Activated effector memory CD4-positive, alpha-beta T cell treated with Interleukin-2 at 50 U/mL for 16 hours (primary cell): ENCODE results near the gene PLA2G4E.

Experiments used
- DNase-seq: peaks from one replicate; pipeline ENCODE4 v3.0.0-alpha.2; 2020

PLA2G4E gene

GRCh38 chr15:42050484-42051255 is 29.8 kb upstream of the PLA2G4E start:
- no peak for DNase-seq

GRCh38 chr15:42048821-42049200 is 28.0 kb upstream of the PLA2G4E start:
- DNase-seq, result no peak

GRCh38 chr15:42048080-42048820 is 27.4 kb upstream of the PLA2G4E start:
- DNase-seq, result no peak

- no peak for DNase-seq
These were observed 25.8 kb upstream of the PLA2G4E start for GRCh38 chr15:42046597-42046996.

- no peak for DNase-seq
These were observed 24.4 kb upstream of the PLA2G4E start for GRCh38 chr15:42045211-42045615.

GRCh38 chr15:42042602-42043400 is 22.0 kb upstream of the PLA2G4E start:
- DNase-seq, result no peak

- no peak for DNase-seq
These were observed 17.6 kb upstream of the PLA2G4E start for GRCh38 chr15:42038401-42038800.

- DNase-seq, result no peak
These were observed 16.8 kb upstream of the PLA2G4E start for GRCh38 chr15:42037656-42038055.

- no peak for DNase-seq
These were observed 16.1 kb upstream of the PLA2G4E start for GRCh38 chr15:42036966-42037365.

- DNase-seq, result no peak
These were observed 15.5 kb upstream of the PLA2G4E start for GRCh38 chr15:42036112-42036905.

GRCh38 chr15:42035435-42035761 is 14.6 kb upstream of the PLA2G4E start:
- DNase-seq, result no peak

- no peak for DNase-seq
These were observed 14.0 kb upstream of the PLA2G4E start for GRCh38 chr15:42034628-42035434.

GRCh38 chr15:42033214-42033873 is 12.5 kb upstream of the PLA2G4E start:
- no peak for DNase-seq

GRCh38 chr15:42032376-42033213 is 11.8 kb upstream of the PLA2G4E start:
- no peak for DNase-seq

- DNase-seq, result no peak
These were observed 10.5 kb upstream of the PLA2G4E start for GRCh38 chr15:42031198-42031915.

GRCh38 chr15:42027521-42027920 is 6.7 kb upstream of the PLA2G4E start:
- DNase-seq, result no peak

GRCh38 chr15:42024303-42024702 is 3.5 kb upstream of the PLA2G4E start:
- no peak for DNase-seq

GRCh38 chr15:42021593-42021992 is 751 bp upstream of the PLA2G4E start:
- DNase-seq, result no peak

GRCh38 chr15:42018306-42019224 is 2.3 kb downstream of the PLA2G4E start:
- no peak for DNase-seq
